Body of pancreas (tissue), 4 donors: ENCODE measurements around the gene PTK7.

Experiments
- CTCF ChIP-seq, 7 experiments: fragments of 450-650 bp in 4 of 7; fragments of 200-600 bp in 3 of 7; sonication (generic) in 3 of 7; IDR thresholded peaks; one replicate each; pipeline ENCODE4 v1.5.1; 2016 to 2019; ENCODE audit warnings: antibody characterized with exemption in 7 of 7
- POLR2A ChIP-seq, 3 donors: fragments of 450-650 bp; IDR thresholded peaks; one replicate each; pipeline ENCODE4 v1.6.1; 2016; ENCODE audit warnings: antibody characterized with exemption in 3 of 3, mild to moderate bottlenecking in 2 of 3

GRCh38 chr6:43060034-43060754 lies 15.9 kb upstream of the PTK7 start:
- TF ChIP-seq CTCF (IDR thresholded peaks at IDR 0.05) = no peak
- TF ChIP-seq POLR2A (IDR thresholded peaks at IDR 0.05) = peak; percentile 38 to 71 (median 65)
